ENCODE measurements around the gene PDE10A. TPM values are rescaled to one million over a fixed set of nuclear protein-coding genes. Genes with fewer than 3 reads are reported as not detected.
"Not testable (repeated sequence)": the region's sequence is repeated elsewhere in the genome, so short reads cannot be mapped to it uniquely, and the experiment has no call there.

The PDE10A gene
- total and polyA plus RNA-seq, 9 donors = 5.9 to 344 (median 88.7) TPM

- no peak overlapping the region for H3K27ac ChIP-seq
- intact Hi-C loops (cut with DNase I) = no loop called here
- H3K4me1 ChIP-seq (ENCODE audit: insufficient read depth) = no peaks in the 10 kb centered on the region
- TF ChIP-seq CTCF (IDR thresholded peaks at IDR 0.05) = no peak
- no peak for TF ChIP-seq EP300 (IDR thresholded peaks at IDR 0.05)
- no peak for TF ChIP-seq POLR2A (IDR thresholded peaks at IDR 0.05)
- H3K4me3 ChIP-seq = no peak overlapping the region
- WGBS, 3 donors = 92 to 98% (median 95%) methylated on average over 3 of the region's 3 CpGs
- no peaks in the 10 kb centered on the region for H3K9me3 ChIP-seq
- no peaks in the 10 kb centered on the region for H3K36me3 ChIP-seq
- no peak for DNase-seq
- H3K27me3 ChIP-seq = no peaks in the 10 kb centered on the region
These were observed 182.1 kb downstream of the PDE10A start for GRCh38 chr6:165480916-165481315.

- H3K27me3 ChIP-seq = peaks cover 2% of the 10 kb centered on the region
- H3K4me1 ChIP-seq (ENCODE audit: insufficient read depth) = no peaks in the 10 kb centered on the region
- H3K27ac ChIP-seq = no peak overlapping the region
- intact Hi-C loops (cut with DNase I) = no loop called here
- no peaks in the 10 kb centered on the region for H3K9me3 ChIP-seq
- 97 to 100% (median 100%) methylated on average over 1 of the region's 1 CpG for WGBS, 3 donors
- no peak for DNase-seq
- no peaks in the 10 kb centered on the region for H3K36me3 ChIP-seq
- TF ChIP-seq CTCF (IDR thresholded peaks at IDR 0.05) (no peak), POLR2A (IDR thresholded peaks at IDR 0.05) (no peak), EP300 (IDR thresholded peaks at IDR 0.05) (no peak)
- H3K4me3 ChIP-seq = no peak overlapping the region
These were observed 184.5 kb downstream of the PDE10A start for GRCh38 chr6:165478581-165478980.

- H3K4me1 ChIP-seq (ENCODE audit: insufficient read depth) = no peaks in the 10 kb centered on the region
- intact Hi-C loops (cut with DNase I) = no loop called here
- H3K27me3 ChIP-seq = peaks cover 2% of the 10 kb centered on the region
- no peak for DNase-seq
- WGBS, 3 donors = 92 to 94% (median 94%) methylated on average over 4 of the region's 4 CpGs
- no peak overlapping the region for H3K27ac ChIP-seq
- no peaks in the 10 kb centered on the region for H3K9me3 ChIP-seq
- no peak for TF ChIP-seq EP300 (IDR thresholded peaks at IDR 0.05)
- TF ChIP-seq CTCF (IDR thresholded peaks at IDR 0.05) = no peak
- TF ChIP-seq POLR2A (IDR thresholded peaks at IDR 0.05) = no peak
- no peaks in the 10 kb centered on the region for H3K36me3 ChIP-seq
- no peak overlapping the region for H3K4me3 ChIP-seq
These were observed 193.6 kb downstream of the PDE10A start for GRCh38 chr6:165469483-165469882.

- TF ChIP-seq CTCF (IDR thresholded peaks at IDR 0.05) (no peak), EP300 (IDR thresholded peaks at IDR 0.05) (no peak), POLR2A (IDR thresholded peaks at IDR 0.05) (no peak)
- WGBS, 3 donors = 85 to 93% (median 89%) methylated on average over 9 of the region's 9 CpGs
- Histone ChIP-seq H3K36me3 (no peaks in the 10 kb centered on the region), H3K9me3 (no peaks in the 10 kb centered on the region), H3K27ac (no peak overlapping the region), H3K27me3 (peaks cover under 1% of the 10 kb centered on the region), H3K4me3 (no peak overlapping the region), H3K4me1 (ENCODE audit: insufficient read depth) (no peaks in the 10 kb centered on the region)
- no peak for DNase-seq
- intact Hi-C loops (cut with DNase I) = no loop called here
These were observed 194.5 kb downstream of the PDE10A start for GRCh38 chr6:165468340-165469235.

GRCh38 chr6:165463499-165463898 is 199.5 kb downstream of the PDE10A start:
- H3K9me3 ChIP-seq; DNase-seq; H3K4me3 ChIP-seq; H3K27me3 ChIP-seq; H3K27ac ChIP-seq; H3K4me1 ChIP-seq (ENCODE audit: insufficient read depth); H3K36me3 ChIP-seq; intact Hi-C loops (cut with DNase I): not testable (repeated sequence)
- WGBS, 3 donors = 94 to 97% (median 97%) methylated on average over 6 of the region's 6 CpGs

- H3K36me3 ChIP-seq; intact Hi-C loops (cut with DNase I); H3K27ac ChIP-seq; H3K9me3 ChIP-seq; H3K4me3 ChIP-seq; H3K4me1 ChIP-seq (ENCODE audit: insufficient read depth); H3K27me3 ChIP-seq; DNase-seq: not testable (repeated sequence)
- 4 to 36% (median 5%) methylated on average over 12 of the region's 12 CpGs for WGBS, 3 donors
These were observed 203.3 kb downstream of the PDE10A start for GRCh38 chr6:165459605-165460301.

All from ovary (tissue), 9 donors.